ENCODE measurements around the gene SUGCT.

The SUGCT gene

DNA sequence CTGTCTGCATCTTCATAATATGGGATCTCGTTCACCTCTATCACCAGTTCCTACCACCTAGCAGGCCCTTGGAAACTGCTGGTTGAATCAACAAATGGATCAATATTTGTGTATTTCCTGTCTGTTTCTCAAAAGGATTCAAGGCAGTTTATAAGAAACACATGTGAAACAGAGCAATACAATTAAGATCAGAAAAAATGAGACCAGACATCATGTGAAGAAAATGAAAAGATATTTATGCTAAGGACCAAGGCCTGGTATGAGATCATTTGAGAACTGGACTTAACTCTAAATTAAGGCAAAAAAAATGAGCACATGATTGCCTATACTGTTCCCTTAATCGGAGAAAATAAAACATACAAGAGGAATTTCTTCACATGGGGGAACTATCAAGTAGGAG lies 589.0 kb downstream of the SUGCT start:
- no peak overlapping the region for H3K9ac ChIP-seq (ENCODE audit: low read length)
- no peak overlapping the region for H3K27ac ChIP-seq (ENCODE audit: low read length)
- H3K27me3 ChIP-seq (ENCODE audit: control insufficient read depth, insufficient read depth, low read length), result no peaks in the 10 kb centered on the region
- H3K4me1 ChIP-seq (ENCODE audit: control insufficient read depth, low read depth, low read length), result peaks cover 2% of the 10 kb centered on the region
- no peaks in the 10 kb centered on the region for H3K9me3 ChIP-seq (ENCODE audit: control insufficient read depth, low read depth, low read length)
- no peak overlapping the region for H3K4me3 ChIP-seq (ENCODE audit: low read length)
- no peaks in the 10 kb centered on the region for H3K36me3 ChIP-seq (ENCODE audit: control insufficient read depth, low read depth, low read length)

GRCh38 chr7:40726559-40726958 lies 591.8 kb downstream of the SUGCT start:
- H3K27me3 ChIP-seq (ENCODE audit: control insufficient read depth, insufficient read depth, low read length), result no peaks in the 10 kb centered on the region
- H3K27ac ChIP-seq (ENCODE audit: low read length), result no peak overlapping the region
- H3K4me1 ChIP-seq (ENCODE audit: control insufficient read depth, low read depth, low read length), result no peaks in the 10 kb centered on the region
- no peak overlapping the region for H3K9ac ChIP-seq (ENCODE audit: low read length)
- no peaks in the 10 kb centered on the region for H3K36me3 ChIP-seq (ENCODE audit: control insufficient read depth, low read depth, low read length)
- no peaks in the 10 kb centered on the region for H3K9me3 ChIP-seq (ENCODE audit: control insufficient read depth, low read depth, low read length)
- H3K4me3 ChIP-seq (ENCODE audit: low read length), result no peak overlapping the region

- H3K9me3 ChIP-seq (ENCODE audit: control insufficient read depth, low read depth, low read length), result no peaks in the 10 kb centered on the region
- H3K4me1 ChIP-seq (ENCODE audit: control insufficient read depth, low read depth, low read length), result no peaks in the 10 kb centered on the region
- no peak overlapping the region for H3K4me3 ChIP-seq (ENCODE audit: low read length)
- no peak overlapping the region for H3K27ac ChIP-seq (ENCODE audit: low read length)
- no peaks in the 10 kb centered on the region for H3K27me3 ChIP-seq (ENCODE audit: control insufficient read depth, insufficient read depth, low read length)
- no peaks in the 10 kb centered on the region for H3K36me3 ChIP-seq (ENCODE audit: control insufficient read depth, low read depth, low read length)
- H3K9ac ChIP-seq (ENCODE audit: low read length), result no peak overlapping the region
Measured at GRCh38 chr7:40733114-40733513, 598.3 kb downstream of the SUGCT start.

GRCh38 chr7:40733578-40733977 lies 598.8 kb downstream of the SUGCT start:
- Histone ChIP-seq H3K9ac (ENCODE audit: low read length) (no peak overlapping the region), H3K27ac (ENCODE audit: low read length) (no peak overlapping the region), H3K4me1 (ENCODE audit: control insufficient read depth, low read depth, low read length) (no peaks in the 10 kb centered on the region), H3K27me3 (ENCODE audit: control insufficient read depth, insufficient read depth, low read length) (no peaks in the 10 kb centered on the region), H3K4me3 (ENCODE audit: low read length) (no peak overlapping the region), H3K36me3 (ENCODE audit: control insufficient read depth, low read depth, low read length) (no peaks in the 10 kb centered on the region), H3K9me3 (ENCODE audit: control insufficient read depth, low read depth, low read length) (no peaks in the 10 kb centered on the region)

- no peaks in the 10 kb centered on the region for H3K36me3 ChIP-seq (ENCODE audit: control insufficient read depth, low read depth, low read length)
- no peaks in the 10 kb centered on the region for H3K4me1 ChIP-seq (ENCODE audit: control insufficient read depth, low read depth, low read length)
- no peak overlapping the region for H3K4me3 ChIP-seq (ENCODE audit: low read length)
- H3K27me3 ChIP-seq (ENCODE audit: control insufficient read depth, insufficient read depth, low read length), result no peaks in the 10 kb centered on the region
- no peak overlapping the region for H3K27ac ChIP-seq (ENCODE audit: low read length)
- no peaks in the 10 kb centered on the region for H3K9me3 ChIP-seq (ENCODE audit: control insufficient read depth, low read depth, low read length)
- H3K9ac ChIP-seq (ENCODE audit: low read length), result no peak overlapping the region
Measured at GRCh38 chr7:40739257-40739656, 604.5 kb downstream of the SUGCT start.

DNA sequence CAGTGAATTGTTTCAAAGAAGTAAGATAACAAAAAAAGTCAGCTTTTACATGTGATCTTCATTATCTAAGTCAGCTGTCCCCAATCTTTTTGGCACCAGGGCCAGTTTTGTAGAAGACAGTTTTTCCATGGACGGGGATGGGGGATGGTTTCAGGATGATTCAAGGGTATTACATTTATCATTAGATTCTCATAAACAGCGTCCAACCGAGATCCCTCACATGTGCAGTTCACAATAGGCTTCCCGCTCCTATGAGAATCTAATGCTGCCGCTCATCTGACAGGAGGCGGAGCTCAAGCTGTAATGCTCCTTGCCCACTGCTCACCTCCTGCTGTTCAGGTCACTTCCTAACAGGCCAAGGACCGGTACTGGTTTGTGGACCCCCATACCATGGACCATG lies 607.5 kb downstream of the SUGCT start:
- H3K27ac ChIP-seq (ENCODE audit: low read length), result no peak overlapping the region
- H3K27me3 ChIP-seq (ENCODE audit: control insufficient read depth, insufficient read depth, low read length), result no peaks in the 10 kb centered on the region
- H3K9me3 ChIP-seq (ENCODE audit: control insufficient read depth, low read depth, low read length), result no peaks in the 10 kb centered on the region
- no peak overlapping the region for H3K4me3 ChIP-seq (ENCODE audit: low read length)
- no peak overlapping the region for H3K9ac ChIP-seq (ENCODE audit: low read length)
- no peaks in the 10 kb centered on the region for H3K36me3 ChIP-seq (ENCODE audit: control insufficient read depth, low read depth, low read length)
- peaks cover 3% of the 10 kb centered on the region for H3K4me1 ChIP-seq (ENCODE audit: control insufficient read depth, low read depth, low read length)

- H3K4me3 ChIP-seq (ENCODE audit: low read length), result no peak overlapping the region
- H3K36me3 ChIP-seq (ENCODE audit: control insufficient read depth, low read depth, low read length), result no peaks in the 10 kb centered on the region
- no peaks in the 10 kb centered on the region for H3K27me3 ChIP-seq (ENCODE audit: control insufficient read depth, insufficient read depth, low read length)
- H3K4me1 ChIP-seq (ENCODE audit: control insufficient read depth, low read depth, low read length), result peaks cover 18% of the 10 kb centered on the region
- no peak overlapping the region for H3K9ac ChIP-seq (ENCODE audit: low read length)
- no peaks in the 10 kb centered on the region for H3K9me3 ChIP-seq (ENCODE audit: control insufficient read depth, low read depth, low read length)
- H3K27ac ChIP-seq (ENCODE audit: low read length), result no peak overlapping the region
Measured at GRCh38 chr7:40746841-40747556, 612.2 kb downstream of the SUGCT start.

DNA sequence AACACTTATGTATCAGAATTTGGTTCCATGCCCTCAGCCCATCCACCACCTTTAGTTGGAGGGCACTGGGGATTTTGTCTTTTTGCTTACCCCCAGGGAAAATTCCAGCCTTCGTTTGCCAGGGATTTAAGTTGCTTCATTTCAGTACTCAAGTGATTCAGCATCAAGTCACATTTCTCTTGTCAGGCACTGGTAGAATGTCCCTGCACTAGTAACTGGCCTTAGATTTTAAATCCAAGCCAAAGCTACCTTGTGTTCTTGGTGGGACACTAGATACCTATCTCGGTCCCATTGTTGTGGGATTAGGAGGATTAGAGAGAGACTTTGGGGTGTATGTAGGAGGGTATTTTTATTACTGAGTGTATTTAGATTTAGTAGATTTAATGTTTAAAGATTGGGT lies 613.1 kb downstream of the SUGCT start:
- no peak overlapping the region for H3K4me3 ChIP-seq (ENCODE audit: low read length)
- H3K27ac ChIP-seq (ENCODE audit: low read length), result no peak overlapping the region
- H3K4me1 ChIP-seq (ENCODE audit: control insufficient read depth, low read depth, low read length), result peaks cover 18% of the 10 kb centered on the region
- H3K9me3 ChIP-seq (ENCODE audit: control insufficient read depth, low read depth, low read length), result no peaks in the 10 kb centered on the region
- H3K27me3 ChIP-seq (ENCODE audit: control insufficient read depth, insufficient read depth, low read length), result no peaks in the 10 kb centered on the region
- no peak overlapping the region for H3K9ac ChIP-seq (ENCODE audit: low read length)
- no peaks in the 10 kb centered on the region for H3K36me3 ChIP-seq (ENCODE audit: control insufficient read depth, low read depth, low read length)

DNA sequence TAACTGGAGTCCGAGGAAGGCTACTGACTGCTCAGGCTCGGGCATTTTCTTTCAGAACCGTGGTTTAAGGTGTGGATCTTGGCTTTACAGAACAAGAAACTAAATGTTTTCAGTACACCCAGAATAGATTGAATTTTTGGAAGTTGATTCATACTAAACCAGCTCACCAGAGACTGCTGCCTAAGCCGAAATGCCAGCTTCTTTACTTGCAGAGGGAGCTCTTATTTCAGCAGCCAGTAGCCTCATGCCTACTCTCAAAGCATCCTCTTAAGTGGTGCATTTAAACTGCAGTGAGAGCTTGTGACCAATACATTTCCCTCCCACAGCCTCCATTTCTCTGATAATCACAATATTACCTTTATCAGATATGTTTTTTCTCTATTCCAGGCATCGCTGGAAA lies 615.1 kb downstream of the SUGCT start:
- Histone ChIP-seq H3K4me1 (ENCODE audit: control insufficient read depth, low read depth, low read length) (peaks cover 27% of the 10 kb centered on the region), H3K9me3 (ENCODE audit: control insufficient read depth, low read depth, low read length) (no peaks in the 10 kb centered on the region), H3K27me3 (ENCODE audit: control insufficient read depth, insufficient read depth, low read length) (no peaks in the 10 kb centered on the region), H3K27ac (ENCODE audit: low read length) (no peak overlapping the region), H3K36me3 (ENCODE audit: control insufficient read depth, low read depth, low read length) (no peaks in the 10 kb centered on the region), H3K9ac (ENCODE audit: low read length) (no peak overlapping the region), H3K4me3 (ENCODE audit: low read length) (no peak overlapping the region)

GRCh38 chr7:40753455-40753854 lies 618.6 kb downstream of the SUGCT start:
- Histone ChIP-seq H3K4me3 (ENCODE audit: low read length) (no peak overlapping the region), H3K4me1 (ENCODE audit: control insufficient read depth, low read depth, low read length) (peaks cover 37% of the 10 kb centered on the region), H3K27me3 (ENCODE audit: control insufficient read depth, insufficient read depth, low read length) (no peaks in the 10 kb centered on the region), H3K27ac (ENCODE audit: low read length) (no peak overlapping the region), H3K9me3 (ENCODE audit: control insufficient read depth, low read depth, low read length) (no peaks in the 10 kb centered on the region), H3K36me3 (ENCODE audit: control insufficient read depth, low read depth, low read length) (no peaks in the 10 kb centered on the region), H3K9ac (ENCODE audit: low read length) (no peak overlapping the region)

GRCh38 chr7:40755438-40755837 lies 620.6 kb downstream of the SUGCT start:
- H3K4me3 ChIP-seq (ENCODE audit: low read length), result no peak overlapping the region
- no peak overlapping the region for H3K27ac ChIP-seq (ENCODE audit: low read length)
- H3K9ac ChIP-seq (ENCODE audit: low read length), result no peak overlapping the region
- peaks cover 28% of the 10 kb centered on the region for H3K4me1 ChIP-seq (ENCODE audit: control insufficient read depth, low read depth, low read length)
- H3K36me3 ChIP-seq (ENCODE audit: control insufficient read depth, low read depth, low read length), result no peaks in the 10 kb centered on the region
- no peaks in the 10 kb centered on the region for H3K27me3 ChIP-seq (ENCODE audit: control insufficient read depth, insufficient read depth, low read length)
- H3K9me3 ChIP-seq (ENCODE audit: control insufficient read depth, low read depth, low read length), result no peaks in the 10 kb centered on the region

DNA sequence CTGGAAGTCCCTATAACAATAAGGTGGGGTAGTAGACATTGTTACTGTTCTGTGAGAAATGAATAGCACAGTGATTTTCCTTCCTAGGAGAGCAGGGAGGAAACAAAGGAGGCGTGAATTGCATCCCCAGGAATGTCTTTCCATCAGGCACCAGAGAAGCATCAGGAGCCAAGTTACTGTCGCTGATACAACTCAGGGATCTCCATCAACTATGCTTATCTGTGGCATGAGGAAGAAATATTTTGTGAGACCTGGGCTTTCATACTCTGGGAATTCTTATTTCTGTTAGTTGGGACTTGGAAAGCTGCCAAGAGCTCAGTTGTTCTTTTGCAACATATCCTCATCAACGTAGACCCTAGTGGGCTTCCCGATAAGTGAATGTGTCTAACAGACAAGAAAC lies 622.3 kb downstream of the SUGCT start:
- Histone ChIP-seq H3K9me3 (ENCODE audit: control insufficient read depth, low read depth, low read length) (no peaks in the 10 kb centered on the region), H3K4me3 (ENCODE audit: low read length) (no peak overlapping the region), H3K9ac (ENCODE audit: low read length) (no peak overlapping the region), H3K4me1 (ENCODE audit: control insufficient read depth, low read depth, low read length) (peaks cover 28% of the 10 kb centered on the region), H3K27ac (ENCODE audit: low read length) (no peak overlapping the region), H3K27me3 (ENCODE audit: control insufficient read depth, insufficient read depth, low read length) (no peaks in the 10 kb centered on the region), H3K36me3 (ENCODE audit: control insufficient read depth, low read depth, low read length) (no peaks in the 10 kb centered on the region)
